Measurements from ENCODE around the gene COP1.

The COP1 gene

GRCh38 chr1:175944591-175944990 is 262.5 kb downstream of the COP1 start:
- DNase-seq (ENCODE audit: low spot score in 2 of 2) (no peak), ATAC-seq (no peak)
- Mint-ChIP-seq H3K27ac (no peak overlapping the region), H3K9me3 (no peaks in the 10 kb centered on the region), H3K4me3 (no peak overlapping the region), H3K4me1 (no peaks in the 10 kb centered on the region), H3K36me3 (peaks cover 91% of the 10 kb centered on the region)

- peaks cover 83% of the 10 kb centered on the region for H3K36me3 Mint-ChIP-seq
- H3K4me1 Mint-ChIP-seq = no peaks in the 10 kb centered on the region
- no peak overlapping the region for H3K27ac Mint-ChIP-seq
- DNase-seq (ENCODE audit: low spot score in 2 of 2) (no peak), ATAC-seq (no peak)
- no peaks in the 10 kb centered on the region for H3K9me3 Mint-ChIP-seq
- no peak overlapping the region for H3K4me3 Mint-ChIP-seq
Observed at GRCh38 chr1:175941164-175941563, 265.9 kb downstream of the COP1 start.

- H3K36me3 Mint-ChIP-seq = peaks cover 43% of the 10 kb centered on the region
- no peak for DNase-seq (ENCODE audit: low spot score in 2 of 2)
Observed at GRCh38 chr1:175936736-175937135, 270.4 kb downstream of the COP1 start.

GRCh38 chr1:175935566-175936115 is 271.4 kb downstream of the COP1 start:
- peaks cover 32% of the 10 kb centered on the region for H3K36me3 Mint-ChIP-seq
- no peaks in the 10 kb centered on the region for H3K4me1 Mint-ChIP-seq
- no peak overlapping the region for H3K4me3 Mint-ChIP-seq
- ATAC-seq = no peak
- DNase-seq (ENCODE audit: low spot score in 2 of 2) = no peak
- no peak overlapping the region for H3K27ac Mint-ChIP-seq
- no peaks in the 10 kb centered on the region for H3K9me3 Mint-ChIP-seq

More at GRCh38 chr1:175936736-175937135, 270.4 kb downstream of the COP1 start:
- Mint-ChIP-seq H3K9me3 (no peaks in the 10 kb centered on the region), H3K4me1 (no peaks in the 10 kb centered on the region), H3K4me3 (no peak overlapping the region), H3K27ac (no peak overlapping the region)
- no peak for ATAC-seq

GRCh38 chr1:175935166-175935565 is 271.9 kb downstream of the COP1 start:
- H3K9me3 Mint-ChIP-seq = no peaks in the 10 kb centered on the region
- ATAC-seq (no peak), DNase-seq (ENCODE audit: low spot score in 2 of 2) (no peak)
- no peak overlapping the region for H3K27ac Mint-ChIP-seq
- H3K36me3 Mint-ChIP-seq = peaks cover 27% of the 10 kb centered on the region
- H3K4me1 Mint-ChIP-seq = no peaks in the 10 kb centered on the region
- H3K4me3 Mint-ChIP-seq = no peak overlapping the region

- no peak for ATAC-seq
- H3K9me3 Mint-ChIP-seq = no peaks in the 10 kb centered on the region
- H3K4me3 Mint-ChIP-seq = no peak overlapping the region
Observed at GRCh38 chr1:175933801-175934200, 273.3 kb downstream of the COP1 start.

GRCh38 chr1:175927944-175928343 is 279.1 kb downstream of the COP1 start:
- peaks cover 7% of the 10 kb centered on the region for H3K9me3 Mint-ChIP-seq
- H3K4me3 Mint-ChIP-seq = no peak overlapping the region
- DNase-seq (ENCODE audit: low spot score in 2 of 2) (no peak), ATAC-seq (no peak)
- H3K36me3 Mint-ChIP-seq = no peaks in the 10 kb centered on the region
- no peak overlapping the region for H3K27ac Mint-ChIP-seq
- H3K4me1 Mint-ChIP-seq = no peaks in the 10 kb centered on the region

More at GRCh38 chr1:175933801-175934200, 273.3 kb downstream of the COP1 start:
- H3K36me3 Mint-ChIP-seq = peaks cover 17% of the 10 kb centered on the region
- no peak overlapping the region for H3K27ac Mint-ChIP-seq
- DNase-seq (ENCODE audit: low spot score in 2 of 2) = no peak
- H3K4me1 Mint-ChIP-seq = no peaks in the 10 kb centered on the region

- H3K9me3 Mint-ChIP-seq = peaks cover 7% of the 10 kb centered on the region
- no peaks in the 10 kb centered on the region for H3K4me1 Mint-ChIP-seq
- no peak overlapping the region for H3K27ac Mint-ChIP-seq
- no peaks in the 10 kb centered on the region for H3K36me3 Mint-ChIP-seq
- DNase-seq (ENCODE audit: low spot score in 2 of 2) (no peak), ATAC-seq (no peak)
- H3K4me3 Mint-ChIP-seq = no peak overlapping the region
Observed at GRCh38 chr1:175922254-175922881, 284.7 kb downstream of the COP1 start.

- Mint-ChIP-seq H3K4me3 (no peak overlapping the region), H3K4me1 (no peaks in the 10 kb centered on the region), H3K36me3 (no peaks in the 10 kb centered on the region), H3K27ac (no peak overlapping the region), H3K9me3 (peaks cover 4% of the 10 kb centered on the region)
- DNase-seq (ENCODE audit: low spot score in 2 of 2) (no peak), ATAC-seq (no peak)
Observed at GRCh38 chr1:175920381-175920780, 286.7 kb downstream of the COP1 start.

GRCh38 chr1:175919001-175919400 is 288.1 kb downstream of the COP1 start:
- H3K4me3 Mint-ChIP-seq = no peak overlapping the region
- ATAC-seq (no peak), DNase-seq (ENCODE audit: low spot score in 2 of 2) (no peak)
- no peaks in the 10 kb centered on the region for H3K9me3 Mint-ChIP-seq
- no peaks in the 10 kb centered on the region for H3K36me3 Mint-ChIP-seq
- no peak overlapping the region for H3K27ac Mint-ChIP-seq
- H3K4me1 Mint-ChIP-seq = no peaks in the 10 kb centered on the region

GRCh38 chr1:175918364-175918801 is 288.7 kb downstream of the COP1 start:
- H3K9me3 Mint-ChIP-seq = peaks cover 3% of the 10 kb centered on the region
- no peak for ATAC-seq
- no peak overlapping the region for H3K4me3 Mint-ChIP-seq
- no peaks in the 10 kb centered on the region for H3K4me1 Mint-ChIP-seq
- no peak for DNase-seq (ENCODE audit: low spot score in 2 of 2)
- H3K27ac Mint-ChIP-seq = no peak overlapping the region
- no peaks in the 10 kb centered on the region for H3K36me3 Mint-ChIP-seq

- Mint-ChIP-seq H3K4me3 (no peak overlapping the region), H3K36me3 (no peaks in the 10 kb centered on the region), H3K27ac (no peak overlapping the region), H3K4me1 (no peaks in the 10 kb centered on the region), H3K9me3 (peaks cover 27% of the 10 kb centered on the region)
- no peak for DNase-seq (ENCODE audit: low spot score in 2 of 2)
- no peak for ATAC-seq
Observed at GRCh38 chr1:175914115-175914514, 293.0 kb downstream of the COP1 start.

GRCh38 chr1:175911138-175911537 is 295.9 kb downstream of the COP1 start:
- Mint-ChIP-seq H3K27ac (no peak overlapping the region), H3K36me3 (no peaks in the 10 kb centered on the region), H3K9me3 (peaks cover 29% of the 10 kb centered on the region), H3K4me1 (no peaks in the 10 kb centered on the region), H3K4me3 (no peak overlapping the region)
- ATAC-seq (no peak), DNase-seq (ENCODE audit: low spot score in 2 of 2) (no peak)

- peaks cover 19% of the 10 kb centered on the region for H3K9me3 Mint-ChIP-seq
- H3K4me3 Mint-ChIP-seq = no peak overlapping the region
- H3K27ac Mint-ChIP-seq = no peak overlapping the region
- DNase-seq (ENCODE audit: low spot score in 2 of 2) (no peak), ATAC-seq (no peak)
- H3K36me3 Mint-ChIP-seq = no peaks in the 10 kb centered on the region
- H3K4me1 Mint-ChIP-seq = no peaks in the 10 kb centered on the region
Observed at GRCh38 chr1:175906370-175906769, 300.7 kb downstream of the COP1 start.

GRCh38 chr1:175904808-175905207 is 302.3 kb downstream of the COP1 start:
- H3K4me1 Mint-ChIP-seq = no peaks in the 10 kb centered on the region

GRCh38 chr1:175902281-175902680 is 304.8 kb downstream of the COP1 start:
- Mint-ChIP-seq H3K9me3 (peaks cover under 1% of the 10 kb centered on the region), H3K36me3 (no peaks in the 10 kb centered on the region), H3K4me3 (no peak overlapping the region), H3K4me1 (no peaks in the 10 kb centered on the region), H3K27ac (no peak overlapping the region)
- ATAC-seq (no peak), DNase-seq (ENCODE audit: low spot score in 2 of 2) (no peak)

More at GRCh38 chr1:175904808-175905207, 302.3 kb downstream of the COP1 start:
- H3K4me3 Mint-ChIP-seq = no peak overlapping the region
- no peak overlapping the region for H3K27ac Mint-ChIP-seq
- H3K9me3 Mint-ChIP-seq = peaks cover 8% of the 10 kb centered on the region
- no peaks in the 10 kb centered on the region for H3K36me3 Mint-ChIP-seq
- ATAC-seq = no peak
- DNase-seq (ENCODE audit: low spot score in 2 of 2) = no peak

Data from stimulated activated effector memory CD8-positive, alpha-beta T cell treated with anti-CD3 and anti-CD28 coated beads, Interleukin-12 subunit alpha, Interleukin-12 subunit beta, amount 100 ng/mL, for 72 hours (primary cell).